Daoy (cell line): ENCODE data around the gene THAP4. TPM values are rescaled to one million over a fixed set of nuclear protein-coding genes. Genes with fewer than 3 reads are reported as not detected.
A peak's percentile ranks its signal among the peaks of the same experiment; 100 is the strongest.

Experiments used
- DNase-seq: peaks from one replicate; pipeline ENCODE4 v3.0.0-alpha.2; 2015; ENCODE audit warnings: low read depth
- total RNA-seq: library from RNA; depleted of rRNA; stranded (reverse); fragments of >200 nt; shearing (Covaris generic); gene quantifications from 2 replicates; pipeline ENCODE4 v1.2.3, GENCODE V29; 2014; rRNA removed

The THAP4 gene, protein sequence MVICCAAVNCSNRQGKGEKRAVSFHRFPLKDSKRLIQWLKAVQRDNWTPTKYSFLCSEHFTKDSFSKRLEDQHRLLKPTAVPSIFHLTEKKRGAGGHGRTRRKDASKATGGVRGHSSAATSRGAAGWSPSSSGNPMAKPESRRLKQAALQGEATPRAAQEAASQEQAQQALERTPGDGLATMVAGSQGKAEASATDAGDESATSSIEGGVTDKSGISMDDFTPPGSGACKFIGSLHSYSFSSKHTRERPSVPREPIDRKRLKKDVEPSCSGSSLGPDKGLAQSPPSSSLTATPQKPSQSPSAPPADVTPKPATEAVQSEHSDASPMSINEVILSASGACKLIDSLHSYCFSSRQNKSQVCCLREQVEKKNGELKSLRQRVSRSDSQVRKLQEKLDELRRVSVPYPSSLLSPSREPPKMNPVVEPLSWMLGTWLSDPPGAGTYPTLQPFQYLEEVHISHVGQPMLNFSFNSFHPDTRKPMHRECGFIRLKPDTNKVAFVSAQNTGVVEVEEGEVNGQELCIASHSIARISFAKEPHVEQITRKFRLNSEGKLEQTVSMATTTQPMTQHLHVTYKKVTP
- 45.7 and 46.5 TPM in 2 replicates for total RNA-seq

DNA sequence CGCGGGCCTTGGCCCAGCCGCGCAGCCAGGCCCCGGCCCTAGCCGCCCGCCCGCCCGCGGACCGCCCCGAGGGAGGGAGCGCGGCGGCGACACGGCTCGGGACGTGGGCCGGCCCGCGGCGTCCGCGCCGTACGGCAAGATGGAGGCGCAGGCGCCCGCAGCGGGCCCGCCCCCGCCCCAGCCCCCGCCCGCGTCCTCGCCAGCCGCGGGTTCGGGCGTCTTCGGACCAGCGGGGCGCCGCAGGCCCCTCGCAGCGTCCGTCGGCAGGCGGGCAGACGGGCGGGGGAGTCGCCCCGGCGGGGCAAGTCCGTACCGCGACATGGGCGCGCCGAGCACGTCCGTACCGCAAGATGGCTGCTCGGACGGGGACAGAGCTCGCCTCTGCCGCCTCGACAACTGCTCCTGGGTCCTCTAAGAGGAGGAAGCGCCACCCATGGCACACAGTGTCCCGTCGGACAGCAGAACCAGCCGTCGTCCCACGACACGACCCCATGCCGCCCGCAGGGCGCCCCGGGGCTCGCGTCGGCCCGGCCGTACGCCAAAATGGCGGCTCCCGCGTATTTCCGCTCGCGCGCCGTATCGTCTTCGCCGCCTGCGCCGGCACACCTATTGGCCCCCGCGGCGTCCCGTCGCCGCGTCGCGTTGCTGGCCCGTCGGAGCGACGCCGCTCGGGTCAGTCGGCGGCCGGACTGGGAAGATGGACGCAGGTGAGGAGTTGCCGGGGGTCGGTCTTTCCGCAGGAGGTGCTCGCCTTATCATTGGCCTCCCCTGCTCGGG lies at the start of gene THAP4, which contains the start of gene ATG4B:
THAP4 (minus strand) TSS at position 141 of the 777 bp plus-strand sequence. CDS start 141 bp downstream, outside the sequence.
ATG4B (plus strand) TSS at position 676 of the 777 bp plus-strand sequence; CDS start at position 698, 22 bp downstream.
- peak; percentile 87 for DNase-seq

DNA sequence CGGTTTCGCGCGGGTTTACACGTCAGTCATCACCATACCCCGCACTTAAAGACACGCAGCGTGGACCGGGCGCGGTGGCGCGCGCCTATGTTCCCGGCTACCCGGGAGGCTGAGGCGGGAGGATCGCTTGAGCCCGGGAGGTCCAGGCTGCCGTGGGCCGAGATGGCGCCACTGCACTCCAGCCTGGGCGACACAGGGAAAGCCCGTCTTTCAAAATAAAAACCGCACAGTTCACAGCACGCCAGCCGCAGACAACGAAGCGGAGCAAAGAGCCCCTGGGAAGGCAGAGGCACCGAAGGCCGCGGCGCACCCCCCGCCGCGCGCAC lies 49.3 kb upstream of the THAP4 start:
- no peak for DNase-seq

DNA sequence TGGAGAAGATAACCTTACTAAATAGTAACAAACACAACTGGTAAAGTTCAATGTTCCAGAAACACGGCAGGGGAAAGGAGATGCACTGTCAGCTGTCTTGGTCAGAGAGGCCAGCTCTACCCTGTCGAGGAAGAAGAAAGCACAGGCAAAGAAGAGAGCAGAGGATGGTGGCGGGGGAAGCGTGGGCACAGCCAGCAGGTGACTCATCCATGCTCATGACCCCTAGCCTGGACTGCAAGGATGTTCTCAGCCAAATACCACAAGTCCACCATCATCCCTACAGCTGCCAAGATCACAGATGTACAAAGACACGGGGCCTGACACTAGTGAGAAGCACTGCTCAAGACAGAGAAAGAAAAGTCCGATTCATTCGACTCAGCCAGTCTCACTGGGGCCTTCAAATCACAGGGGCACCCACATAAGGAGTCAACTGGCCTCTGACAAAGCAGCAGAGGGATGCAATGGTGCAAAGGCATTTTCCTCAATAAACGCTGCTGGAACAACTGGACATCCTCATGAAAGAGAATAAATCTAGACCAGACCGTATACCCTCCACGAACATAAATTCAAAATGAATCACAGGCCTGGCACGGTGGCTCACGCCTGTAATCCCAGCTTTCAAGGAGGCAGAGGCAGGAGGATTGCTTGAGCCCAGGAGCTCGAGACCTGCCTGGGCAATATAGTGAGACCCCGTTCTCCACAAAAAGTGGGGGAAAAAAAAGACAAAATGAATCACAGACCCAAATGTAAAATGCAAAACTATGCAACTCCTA lies 44.1 kb upstream of the THAP4 start:
- peak; percentile 90 for DNase-seq

DNA sequence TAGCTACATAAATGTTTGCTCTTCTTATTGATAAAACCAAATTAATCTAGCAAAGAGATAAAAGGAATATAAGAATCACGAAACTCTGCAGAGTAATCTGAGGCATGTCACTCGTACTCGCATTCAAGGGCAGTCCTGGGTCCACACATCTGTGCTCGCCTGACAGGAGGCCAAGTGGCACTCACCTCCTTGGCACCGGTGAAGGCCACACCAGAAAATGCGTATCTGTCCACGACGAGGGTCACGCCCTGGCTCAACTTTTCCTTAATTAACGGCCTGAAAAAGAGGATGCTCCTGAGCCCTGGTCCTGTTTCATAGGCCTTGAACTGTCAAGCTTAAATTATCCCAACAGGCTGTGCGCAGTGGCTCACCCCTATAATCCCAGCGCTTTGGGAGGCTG lies 43.1 kb upstream of the THAP4 start:
- no peak for DNase-seq

DNA sequence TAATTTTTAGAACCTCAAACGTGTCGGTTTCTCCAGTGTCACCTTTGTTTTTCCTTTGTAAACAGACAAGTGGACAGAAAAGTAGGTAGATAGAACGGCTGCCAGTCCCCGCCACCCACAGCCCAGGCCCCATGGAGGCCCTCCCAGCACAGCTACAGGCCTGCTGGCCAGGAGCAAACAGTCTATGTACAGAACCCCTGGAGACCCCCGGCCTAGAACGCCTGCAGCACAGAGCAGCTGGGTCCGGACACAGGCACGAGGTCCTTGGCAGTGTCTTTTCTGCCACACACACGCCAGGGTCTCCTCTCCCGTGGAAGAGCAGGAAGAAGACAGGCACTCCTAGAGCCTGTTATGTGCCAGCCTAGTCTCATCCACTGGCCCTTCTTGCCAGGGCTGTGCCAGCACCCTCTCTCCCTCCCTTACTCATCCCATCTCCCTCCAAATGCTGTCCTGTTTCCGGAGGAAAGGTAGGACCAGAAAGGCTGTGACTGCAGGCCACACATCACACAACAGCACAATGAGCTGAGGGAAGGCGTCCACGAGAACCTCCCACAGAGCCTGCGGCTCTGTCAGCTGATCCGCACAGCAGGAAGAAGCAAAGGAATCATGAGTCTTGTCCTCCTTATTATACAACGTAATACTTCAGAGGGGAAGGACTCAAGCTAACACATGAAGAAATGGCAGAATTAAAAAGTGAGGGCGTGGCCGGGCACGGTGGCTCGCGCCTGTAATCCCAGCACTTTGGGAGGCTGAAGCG lies 42.0 kb upstream of the THAP4 start:
- DNase-seq: no peak

DNA sequence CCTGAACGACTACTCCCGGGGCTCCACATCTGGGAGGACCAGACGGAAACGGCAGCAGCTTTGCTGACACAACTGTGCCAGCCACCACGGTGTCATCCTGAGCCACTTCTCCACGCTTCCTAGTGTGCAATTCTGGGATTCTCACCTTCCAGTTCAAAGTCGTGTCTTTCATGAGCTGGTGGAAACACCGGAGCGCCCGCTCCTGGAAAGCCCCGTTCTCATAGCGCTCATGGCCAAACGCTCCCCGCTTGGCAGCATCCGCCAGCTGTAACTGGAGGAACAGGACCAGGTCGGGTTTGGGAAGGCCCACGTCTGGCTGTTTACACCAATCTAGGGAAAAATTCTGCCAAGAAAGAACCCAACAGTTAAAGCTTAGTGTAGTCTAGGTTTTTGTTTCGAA lies 41.3 kb upstream of the THAP4 start:
- DNase-seq: no peak

DNA sequence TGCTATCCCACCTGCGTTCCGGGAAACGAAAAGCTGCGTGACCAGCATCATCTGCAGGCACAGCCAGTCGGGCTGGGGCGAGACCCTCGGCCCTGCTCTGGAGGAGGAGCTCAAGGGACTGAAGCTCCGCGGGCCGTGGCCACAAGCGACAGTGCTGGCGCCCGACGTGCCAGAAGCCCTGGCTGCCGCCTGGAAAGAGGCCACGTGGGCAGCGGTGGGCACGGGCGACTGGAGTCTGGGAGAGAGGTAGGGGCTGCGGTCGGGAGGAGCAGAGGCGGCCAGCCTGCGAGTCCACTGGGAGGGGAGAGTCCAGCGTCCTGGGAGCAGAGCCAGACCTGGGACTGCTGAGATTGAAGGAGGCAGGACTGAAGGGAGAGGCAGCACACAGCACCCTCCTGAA lies 40.4 kb upstream of the THAP4 start:
- DNase-seq: no peak

DNA sequence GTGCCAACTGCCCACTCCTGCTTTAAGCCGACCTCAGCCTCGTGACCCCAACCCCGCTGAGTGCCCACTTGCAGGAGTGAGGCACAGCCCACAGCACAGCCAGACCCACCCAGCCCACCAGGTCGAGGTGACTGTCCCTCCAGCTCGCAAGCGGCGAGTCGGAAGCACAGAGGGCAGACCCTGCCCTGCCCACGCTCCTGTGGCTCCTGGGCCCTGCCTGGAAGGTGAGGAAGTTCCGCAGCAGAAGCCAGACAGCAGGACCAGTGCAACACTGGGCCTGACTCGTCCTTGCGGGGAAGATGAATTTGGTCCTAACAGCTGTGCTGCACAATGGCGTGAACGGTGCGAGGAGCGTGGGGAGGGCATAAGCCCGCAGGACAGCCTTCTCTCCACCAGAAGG lies 39.7 kb upstream of the THAP4 start:
- no peak for DNase-seq

DNA sequence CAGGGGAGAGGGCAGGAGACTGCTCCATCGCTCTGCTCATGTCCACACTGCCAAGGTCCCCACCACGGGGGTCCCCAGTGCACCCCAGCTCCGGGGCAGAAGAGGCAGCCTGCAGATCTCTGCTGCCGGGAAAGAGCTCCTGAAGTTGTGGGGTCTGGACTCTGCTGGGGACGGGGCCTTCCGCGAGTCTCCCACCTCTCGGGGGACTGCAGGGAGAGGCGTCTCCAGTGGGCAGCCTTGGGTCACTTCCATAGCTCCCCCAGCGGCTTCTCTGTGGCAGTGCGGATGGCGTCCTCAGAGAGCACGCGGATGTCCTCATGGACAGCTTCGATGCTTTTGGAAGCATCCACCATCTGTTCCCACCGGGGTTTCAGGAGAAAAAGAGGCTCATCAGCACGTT lies 38.9 kb upstream of the THAP4 start:
- no peak for DNase-seq

DNA sequence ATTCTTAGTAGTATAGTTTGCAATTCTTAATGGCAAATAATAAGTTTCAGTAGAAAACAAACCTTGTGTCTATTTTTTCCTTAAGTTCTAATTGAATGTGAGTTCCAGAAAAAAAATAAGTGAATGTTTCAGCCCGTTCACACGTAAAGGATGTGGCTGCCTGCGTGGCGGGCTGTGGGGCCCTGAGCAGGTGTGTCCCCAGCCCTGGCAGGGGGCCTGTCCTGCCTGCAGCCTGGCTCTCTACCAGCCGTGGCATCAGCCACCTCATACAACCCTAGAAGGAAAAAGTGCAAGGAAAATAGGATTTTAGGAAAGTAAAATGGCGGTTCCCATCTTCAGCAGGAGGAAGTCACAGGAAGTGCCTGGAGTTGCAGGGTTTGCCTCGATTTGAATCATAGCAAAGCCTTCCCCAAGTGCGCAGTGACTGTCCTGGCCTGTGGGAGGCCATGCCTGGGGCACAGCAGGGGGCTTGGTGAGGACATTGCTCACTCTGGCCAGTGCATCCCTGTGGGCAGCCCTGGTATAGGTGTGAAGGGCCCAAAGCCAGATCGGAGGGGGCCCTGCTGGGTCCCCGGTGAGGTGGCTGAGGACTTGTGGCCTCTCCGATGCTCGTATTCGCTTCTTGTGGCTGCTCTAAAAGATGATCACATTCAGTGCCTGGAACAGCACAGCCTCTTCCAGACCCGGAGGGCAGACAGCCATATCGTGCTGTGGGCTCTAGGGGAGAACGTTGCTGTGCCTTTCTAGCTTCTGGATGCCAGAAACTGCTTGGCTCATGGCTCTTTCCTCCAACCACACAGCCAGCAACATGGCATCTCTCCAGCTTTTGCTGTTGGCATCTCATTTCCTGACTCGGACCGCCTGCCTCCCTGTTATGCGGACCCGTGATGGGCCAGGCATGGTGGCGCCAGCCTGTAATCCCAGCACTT lies 37.1 kb upstream of the THAP4 start:
- peak; percentile 58 for DNase-seq

DNA sequence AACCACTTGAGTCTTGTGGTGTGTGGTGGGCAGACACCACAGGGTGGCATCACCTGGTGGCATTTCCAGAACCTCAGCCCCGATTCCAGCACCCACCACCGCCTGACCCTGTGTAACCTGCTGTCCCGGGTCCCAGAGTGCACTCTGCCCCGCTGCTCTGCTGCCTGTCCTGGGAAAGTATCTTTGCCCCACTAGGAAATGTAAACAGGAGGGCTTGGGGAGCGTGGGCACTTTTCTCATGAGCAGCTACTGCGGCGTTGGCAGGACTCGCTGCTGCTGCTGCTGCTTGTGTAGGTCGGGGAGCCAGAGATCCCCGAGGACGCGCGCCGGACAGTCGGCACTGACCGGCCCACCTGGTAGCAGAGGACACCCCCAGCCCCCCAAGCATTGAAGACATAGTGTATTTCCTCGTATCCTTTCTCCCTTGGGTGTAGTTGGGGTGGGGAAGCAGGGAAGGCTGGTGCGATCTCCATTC lies 36.3 kb upstream of the THAP4 start:
- DNase-seq: no peak

DNA sequence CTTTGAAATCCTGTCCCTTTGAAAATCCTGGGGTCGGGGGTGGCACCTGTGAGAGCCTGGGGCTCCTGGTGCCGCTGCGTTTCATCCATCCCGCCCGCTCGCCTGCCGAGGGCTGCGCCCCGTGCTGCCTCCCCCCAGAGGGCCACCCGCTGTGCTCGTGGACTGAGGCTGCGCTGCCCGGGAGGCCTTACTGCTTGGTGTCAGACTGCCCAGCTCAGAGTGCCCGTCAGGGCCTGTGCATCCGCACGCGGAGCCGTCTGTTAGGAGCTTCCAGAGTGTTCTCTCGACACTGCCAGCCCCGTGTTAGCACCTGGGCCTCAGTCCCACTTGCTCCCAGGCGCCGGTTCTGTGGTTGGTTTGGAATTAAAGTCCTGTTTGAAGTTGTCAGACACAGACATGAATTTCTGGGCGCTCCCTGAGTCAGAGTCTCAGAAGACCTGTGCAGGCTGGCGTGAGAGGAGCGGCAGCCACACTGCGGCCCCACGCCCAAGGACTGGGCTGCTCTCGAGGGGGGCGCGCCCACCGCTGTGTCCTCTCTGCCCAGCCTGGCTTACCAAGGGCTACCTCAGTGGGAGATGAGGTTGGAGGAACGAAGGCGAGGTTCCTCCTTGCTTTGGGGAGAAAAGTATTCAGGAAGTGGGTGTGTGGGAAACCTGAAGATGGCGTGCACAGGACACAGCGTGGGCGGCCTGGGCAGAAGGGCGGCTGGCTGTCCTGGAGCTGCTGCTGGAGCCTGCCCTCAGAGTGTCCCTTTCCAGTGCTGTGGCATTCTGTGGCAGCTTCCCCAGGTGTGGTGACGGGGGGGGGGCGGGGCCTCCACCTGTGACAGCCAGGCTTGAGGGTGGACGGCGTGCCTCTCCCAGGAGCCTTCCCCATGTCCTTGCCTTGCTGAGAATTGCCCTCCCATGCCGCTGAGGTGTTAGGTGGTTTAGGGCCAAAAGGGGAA lies 35.6 kb upstream of the THAP4 start:
- no peak for DNase-seq

DNA sequence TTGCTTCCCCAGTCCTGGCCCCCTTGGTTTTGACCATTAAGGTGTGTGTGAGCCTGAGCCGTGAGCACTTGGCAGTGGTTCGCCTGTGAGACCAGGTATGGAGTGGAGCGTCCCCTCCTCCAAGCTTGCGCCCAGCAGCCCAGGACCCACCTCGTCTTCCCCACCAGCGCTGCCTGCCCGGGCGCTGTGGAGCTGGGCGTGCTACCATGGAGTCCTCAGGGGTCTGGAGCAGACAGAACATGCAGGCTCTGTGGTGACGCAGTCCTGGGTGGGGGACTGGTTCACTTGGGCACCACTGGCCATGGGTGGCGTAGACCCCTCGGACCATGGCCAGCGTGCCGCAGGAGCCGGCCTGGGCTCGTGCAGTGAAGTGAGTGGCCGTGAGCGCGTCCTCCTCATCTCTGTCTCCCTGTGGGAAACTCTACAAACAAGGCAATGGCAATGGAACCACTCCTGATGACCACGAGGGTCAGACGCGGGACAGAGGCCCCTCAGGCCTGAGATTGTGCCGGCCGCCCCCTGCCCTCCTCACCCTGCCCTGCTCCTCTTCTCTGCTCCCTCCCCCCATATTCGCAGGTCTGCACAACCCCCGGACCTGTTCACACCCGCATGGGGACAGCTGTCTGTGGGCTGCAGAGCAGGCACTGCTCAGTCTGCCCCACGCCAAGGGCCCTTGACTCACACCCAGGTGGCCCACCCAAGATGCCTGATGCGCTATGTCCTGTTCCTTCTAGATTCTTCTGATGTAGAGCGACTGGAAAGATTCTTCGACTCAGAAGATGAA lies 34.7 kb upstream of the THAP4 start:
- no peak for DNase-seq

DNA sequence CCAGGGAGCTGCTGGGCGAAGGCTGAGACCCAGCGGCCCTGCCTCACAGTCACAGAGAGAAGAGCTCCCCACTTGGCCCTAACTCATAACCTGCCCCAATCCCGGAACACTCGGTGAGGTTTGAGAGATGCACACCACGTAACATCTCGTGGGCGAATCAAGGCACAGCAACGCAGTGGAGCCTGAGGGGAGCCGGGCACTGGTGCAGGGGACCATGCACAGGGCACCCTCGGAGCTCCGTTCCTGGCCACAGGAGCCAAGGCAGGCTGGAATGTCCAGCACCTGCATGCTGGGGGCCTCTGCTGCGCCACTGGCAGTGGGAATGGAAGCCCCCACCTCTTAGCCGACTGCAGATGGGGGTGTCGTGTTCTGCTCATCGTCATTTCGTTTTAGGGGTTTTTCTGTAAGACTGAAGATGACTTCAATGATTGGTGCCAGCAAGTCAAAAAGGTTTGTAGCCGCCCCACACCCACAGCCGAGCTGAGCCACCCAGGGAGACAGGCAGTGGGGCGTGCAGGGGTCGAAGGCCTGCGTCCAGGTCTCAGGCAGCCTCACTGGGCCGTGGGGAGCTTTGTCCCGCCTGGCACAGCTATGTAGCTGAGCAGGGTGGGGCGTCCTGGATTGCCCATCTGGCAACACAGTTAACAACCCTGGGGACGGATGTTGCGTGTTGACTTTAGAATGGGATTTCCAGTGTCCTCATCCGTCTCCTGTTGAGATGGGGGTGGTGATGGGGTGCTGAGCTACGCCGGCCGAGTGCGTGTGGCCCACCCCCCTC lies 33.6 kb upstream of the THAP4 start:
- DNase-seq: no peak

DNA sequence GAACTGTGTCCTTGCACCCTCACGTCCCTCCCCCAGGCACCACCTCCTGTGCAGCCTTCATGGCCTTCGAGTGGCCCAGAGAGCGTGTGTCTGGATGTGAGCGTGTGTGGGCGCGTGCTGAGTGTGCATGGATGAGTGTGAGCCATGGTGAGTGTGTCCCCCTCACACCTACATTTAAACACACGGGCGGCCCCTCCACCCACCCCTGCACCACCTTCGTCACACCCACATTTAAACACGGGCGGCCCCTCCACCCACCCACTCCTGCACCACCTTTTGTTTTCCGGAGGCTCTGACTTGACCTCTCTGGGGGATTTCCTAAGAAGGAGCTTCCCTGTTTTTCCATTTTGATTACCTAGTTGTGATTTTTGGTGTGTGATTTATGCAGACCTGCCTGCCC lies 31.9 kb upstream of the THAP4 start:
- DNase-seq: no peak

DNA sequence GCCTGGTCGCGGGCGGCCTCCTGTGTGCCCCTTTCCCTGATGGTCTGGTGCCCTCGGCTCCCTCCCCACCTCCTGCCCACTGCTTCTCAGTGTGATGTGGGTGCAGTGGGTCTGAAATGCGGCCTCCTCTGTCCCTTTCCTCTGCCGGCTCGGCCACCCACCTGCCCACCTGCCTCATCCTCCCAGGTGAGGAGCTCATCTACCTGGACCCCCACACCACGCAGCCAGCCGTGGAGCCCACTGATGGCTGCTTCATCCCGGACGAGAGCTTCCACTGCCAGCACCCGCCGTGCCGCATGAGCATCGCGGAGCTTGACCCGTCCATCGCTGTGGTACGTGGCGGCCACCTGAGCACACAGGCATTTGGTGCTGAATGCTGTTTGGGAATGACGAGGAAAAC lies 31.4 kb upstream of the THAP4 start:
- DNase-seq: no peak
